ENCODE measurements around the gene SLF2.
"Not testable (repeated sequence)": the region's sequence is repeated elsewhere in the genome, so short reads cannot be mapped to it uniquely, and the experiment has no call there.

DNA sequence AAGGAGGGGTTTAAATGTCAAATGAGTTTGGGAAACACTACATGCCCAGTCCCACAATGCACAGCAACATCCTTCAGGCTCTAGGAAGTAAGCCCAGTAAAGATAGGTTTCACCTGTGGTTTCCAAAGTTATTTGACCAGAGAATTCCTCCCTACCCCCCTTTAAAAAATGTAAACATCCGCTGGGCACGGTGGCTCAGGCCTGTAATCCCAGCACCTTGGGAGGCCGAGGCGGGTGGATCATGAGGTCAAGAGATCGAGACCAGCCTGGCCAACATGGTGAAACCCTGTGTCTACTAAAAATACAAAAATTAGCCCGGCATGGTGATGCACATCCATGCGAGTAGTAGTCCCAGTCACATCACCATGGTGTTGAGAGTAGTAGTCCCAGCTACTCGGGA, 62.6 kb downstream of the SLF2 start:
- TF ChIP-seq, protein P1, sequence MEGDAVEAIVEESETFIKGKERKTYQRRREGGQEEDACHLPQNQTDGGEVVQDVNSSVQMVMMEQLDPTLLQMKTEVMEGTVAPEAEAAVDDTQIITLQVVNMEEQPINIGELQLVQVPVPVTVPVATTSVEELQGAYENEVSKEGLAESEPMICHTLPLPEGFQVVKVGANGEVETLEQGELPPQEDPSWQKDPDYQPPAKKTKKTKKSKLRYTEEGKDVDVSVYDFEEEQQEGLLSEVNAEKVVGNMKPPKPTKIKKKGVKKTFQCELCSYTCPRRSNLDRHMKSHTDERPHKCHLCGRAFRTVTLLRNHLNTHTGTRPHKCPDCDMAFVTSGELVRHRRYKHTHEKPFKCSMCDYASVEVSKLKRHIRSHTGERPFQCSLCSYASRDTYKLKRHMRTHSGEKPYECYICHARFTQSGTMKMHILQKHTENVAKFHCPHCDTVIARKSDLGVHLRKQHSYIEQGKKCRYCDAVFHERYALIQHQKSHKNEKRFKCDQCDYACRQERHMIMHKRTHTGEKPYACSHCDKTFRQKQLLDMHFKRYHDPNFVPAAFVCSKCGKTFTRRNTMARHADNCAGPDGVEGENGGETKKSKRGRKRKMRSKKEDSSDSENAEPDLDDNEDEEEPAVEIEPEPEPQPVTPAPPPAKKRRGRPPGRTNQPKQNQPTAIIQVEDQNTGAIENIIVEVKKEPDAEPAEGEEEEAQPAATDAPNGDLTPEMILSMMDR (IDR thresholded peaks at IDR 0.05; ENCODE audit: insufficient read depth, low read length), result not testable (repeated sequence)
- TF ChIP-seq POLR2AphosphoS5, GABPA (IDR thresholded peaks at IDR 0.05; ENCODE audit: low read depth): not testable (repeated sequence)
